SU-DHL-6 (cell line): ENCODE results near the gene TBL1X.

Experiments
- EZH2phosphoT487 ChIP-seq: fragments of 200-600 bp; sonication (generic), shearing (Covaris generic); conservative IDR thresholded peaks from 2 replicates; pipeline ENCODE4 v1.6.1; 2018; ENCODE audit warnings: mild to moderate bottlenecking, antibody characterized with exemption, low read length, moderate library complexity, mixed read lengths
- TF ChIP-seq, protein P1 (sequence below): fragments of 200-600 bp; sonication (generic); IDR thresholded peaks from one replicate; pipeline ENCODE4 v1.5.1; 2017; ENCODE audit warnings: antibody characterized with exemption, mild to moderate bottlenecking, low read length, moderate library complexity; ENCODE audit not compliant: insufficient read depth, poor library complexity, severe bottlenecking

DNA sequence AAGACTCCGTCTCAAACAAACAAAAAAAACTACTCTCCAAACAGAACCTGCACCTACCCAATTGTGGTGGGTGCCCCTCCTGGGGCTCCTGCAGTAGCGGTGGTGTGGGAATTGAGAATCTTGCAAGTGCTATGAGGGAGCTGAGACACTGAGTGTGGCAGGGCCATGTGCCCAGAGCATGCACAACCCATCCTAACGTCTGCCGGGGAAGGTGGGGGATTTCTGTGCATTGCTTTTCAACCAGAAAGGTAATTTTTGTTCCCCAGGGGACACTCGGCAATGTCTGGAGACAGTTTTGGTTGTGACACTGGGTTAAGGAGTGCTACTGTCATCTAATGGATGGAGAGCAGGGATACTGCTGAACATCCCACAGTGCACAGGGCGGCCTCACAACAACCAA, 35.7 kb downstream of the TBL1X start:
- TF ChIP-seq, protein P1, sequence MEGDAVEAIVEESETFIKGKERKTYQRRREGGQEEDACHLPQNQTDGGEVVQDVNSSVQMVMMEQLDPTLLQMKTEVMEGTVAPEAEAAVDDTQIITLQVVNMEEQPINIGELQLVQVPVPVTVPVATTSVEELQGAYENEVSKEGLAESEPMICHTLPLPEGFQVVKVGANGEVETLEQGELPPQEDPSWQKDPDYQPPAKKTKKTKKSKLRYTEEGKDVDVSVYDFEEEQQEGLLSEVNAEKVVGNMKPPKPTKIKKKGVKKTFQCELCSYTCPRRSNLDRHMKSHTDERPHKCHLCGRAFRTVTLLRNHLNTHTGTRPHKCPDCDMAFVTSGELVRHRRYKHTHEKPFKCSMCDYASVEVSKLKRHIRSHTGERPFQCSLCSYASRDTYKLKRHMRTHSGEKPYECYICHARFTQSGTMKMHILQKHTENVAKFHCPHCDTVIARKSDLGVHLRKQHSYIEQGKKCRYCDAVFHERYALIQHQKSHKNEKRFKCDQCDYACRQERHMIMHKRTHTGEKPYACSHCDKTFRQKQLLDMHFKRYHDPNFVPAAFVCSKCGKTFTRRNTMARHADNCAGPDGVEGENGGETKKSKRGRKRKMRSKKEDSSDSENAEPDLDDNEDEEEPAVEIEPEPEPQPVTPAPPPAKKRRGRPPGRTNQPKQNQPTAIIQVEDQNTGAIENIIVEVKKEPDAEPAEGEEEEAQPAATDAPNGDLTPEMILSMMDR: no peak
- no peak for TF ChIP-seq EZH2phosphoT487
